ENCODE data around the gene ADGRL3. TPM values are rescaled to one million over a fixed set of nuclear protein-coding genes. Genes with fewer than 3 reads are reported as not detected.
"Not testable (repeated sequence)": the region's sequence is repeated elsewhere in the genome, so short reads cannot be mapped to it uniquely, and the experiment has no call there.

The ADGRL3 gene
- total and polyA plus RNA-seq, 2 donors (not counting 1 experiment from before 2014, with no cell fraction given) = not detected

- CTCF ChIA-PET = no interaction called here
- H4K20me1 ChIP-seq (ENCODE audit: control insufficient read depth, insufficient read depth, low read length, poor library complexity, severe bottlenecking) = no peaks in the 10 kb centered on the region
- H3K4me3 ChIP-seq (ENCODE audit: control extremely low read depth in 1 of 5, extremely low read depth in 1 of 5, insufficient read depth in 1 of 5, low read depth in 2 of 5, low read length in 4 of 5) = no peak overlapping the region
- POLR2A ChIA-PET = no interaction called here
- WGBS (ENCODE audit: insufficient coverage) = no CpG with 5 or more reads among the region's 2 CpGs
- peaks cover 0 to 4% (median 0%) of the 10 kb centered on the region in 3 donors for H3K9me3 ChIP-seq (ENCODE audit: control extremely low read depth in 1 of 3, control insufficient read depth in 2 of 3, insufficient read depth in 1 of 3, low read length in 2 of 3)
- H3K9ac ChIP-seq (ENCODE audit: low read length) = no peak overlapping the region
- Mint-ChIP-seq H3K4me3 (no peak overlapping the region), H3K27me3 (no peaks in the 10 kb centered on the region), H3K27ac (no peak overlapping the region), H3K4me1 (no peaks in the 10 kb centered on the region), H3K9me3 (ENCODE audit: insufficient read depth) (peaks cover 4% of the 10 kb centered on the region)
- no peaks in the 10 kb centered on the region for H3K27me3 ChIP-seq (replicated peaks in 1 of 4; ENCODE audit: control extremely low read depth in 1 of 4, control insufficient read depth in 3 of 4, insufficient read depth in 4 of 4, low read length in 3 of 4)
- DNase-seq = no peak
- H3K36me3 ChIP-seq (replicated peaks in 1 of 2; ENCODE audit: control extremely low read depth in 1 of 2, control insufficient read depth in 1 of 2, extremely low read depth in 1 of 2, insufficient read depth in 2 of 2, low read length in 1 of 2) = no peaks in the 10 kb centered on the region
- H3K27ac ChIP-seq (ENCODE audit: low read length in 2 of 2) = no peak overlapping the region
- no peak overlapping the region for H2AFZ ChIP-seq (ENCODE audit: insufficient read depth, low read depth, low read length, poor library complexity, severe bottlenecking)
- intact Hi-C loops (cut with micrococcal nuclease) = no loop called here
- H3K4me2 ChIP-seq (replicated peaks; ENCODE audit: low read depth, low read length, poor library complexity, severe bottlenecking) = no peak overlapping the region
- ATAC-seq (ENCODE audit: low read depth) = no peak
- TF ChIP-seq EZH2 (IDR thresholded peaks at IDR 0.05; ENCODE audit: borderline replicate concordance, insufficient read depth, low read depth, low read length, poor library complexity, severe bottlenecking) = no peak
- TF ChIP-seq, protein P1, sequence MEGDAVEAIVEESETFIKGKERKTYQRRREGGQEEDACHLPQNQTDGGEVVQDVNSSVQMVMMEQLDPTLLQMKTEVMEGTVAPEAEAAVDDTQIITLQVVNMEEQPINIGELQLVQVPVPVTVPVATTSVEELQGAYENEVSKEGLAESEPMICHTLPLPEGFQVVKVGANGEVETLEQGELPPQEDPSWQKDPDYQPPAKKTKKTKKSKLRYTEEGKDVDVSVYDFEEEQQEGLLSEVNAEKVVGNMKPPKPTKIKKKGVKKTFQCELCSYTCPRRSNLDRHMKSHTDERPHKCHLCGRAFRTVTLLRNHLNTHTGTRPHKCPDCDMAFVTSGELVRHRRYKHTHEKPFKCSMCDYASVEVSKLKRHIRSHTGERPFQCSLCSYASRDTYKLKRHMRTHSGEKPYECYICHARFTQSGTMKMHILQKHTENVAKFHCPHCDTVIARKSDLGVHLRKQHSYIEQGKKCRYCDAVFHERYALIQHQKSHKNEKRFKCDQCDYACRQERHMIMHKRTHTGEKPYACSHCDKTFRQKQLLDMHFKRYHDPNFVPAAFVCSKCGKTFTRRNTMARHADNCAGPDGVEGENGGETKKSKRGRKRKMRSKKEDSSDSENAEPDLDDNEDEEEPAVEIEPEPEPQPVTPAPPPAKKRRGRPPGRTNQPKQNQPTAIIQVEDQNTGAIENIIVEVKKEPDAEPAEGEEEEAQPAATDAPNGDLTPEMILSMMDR (IDR thresholded peaks at IDR 0.05) = no peak
- no peaks in the 10 kb centered on the region for H3K4me1 ChIP-seq (ENCODE audit: control insufficient read depth in 2 of 2, insufficient read depth in 2 of 2, low read length in 2 of 2)
- no peaks in the 10 kb centered on the region for H3K79me2 ChIP-seq (ENCODE audit: control insufficient read depth, insufficient read depth, low read length)
Measured at GRCh38 chr4:61507091-61507490, 307.0 kb downstream of the ADGRL3 start.

DNA sequence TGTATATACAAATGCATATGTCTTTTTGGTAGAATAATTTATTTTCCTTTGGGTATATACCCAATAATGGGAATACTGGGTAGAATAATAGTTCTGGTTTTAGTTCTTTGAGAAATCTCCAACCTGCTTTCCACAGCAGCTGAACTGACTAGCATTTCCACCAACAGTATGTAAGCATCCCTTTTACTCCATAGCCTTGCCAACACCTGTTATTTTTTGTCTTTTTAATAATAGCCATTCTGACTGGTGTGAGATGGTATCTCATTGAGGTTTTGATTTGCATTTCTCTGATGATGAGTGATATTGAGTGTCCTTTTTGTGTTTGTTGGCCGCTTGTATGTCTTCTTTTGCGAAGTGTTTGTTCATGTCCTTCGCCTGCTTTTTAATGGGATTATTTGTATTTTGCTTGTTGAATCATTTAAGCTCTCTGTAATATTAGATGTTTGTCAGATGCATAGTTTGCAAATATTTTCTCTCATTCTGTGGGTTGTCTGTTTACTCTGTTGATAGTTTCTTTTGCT is 309.7 kb downstream of the ADGRL3 start:
- H2AFZ ChIP-seq (ENCODE audit: insufficient read depth, low read depth, low read length, poor library complexity, severe bottlenecking); H3K9me3 Mint-ChIP-seq (ENCODE audit: insufficient read depth); H3K79me2 ChIP-seq (ENCODE audit: control insufficient read depth, insufficient read depth, low read length); intact Hi-C loops (cut with micrococcal nuclease); H4K20me1 ChIP-seq (ENCODE audit: control insufficient read depth, insufficient read depth, low read length, poor library complexity, severe bottlenecking); H3K9me3 ChIP-seq (ENCODE audit: control extremely low read depth in 1 of 3, control insufficient read depth in 2 of 3, insufficient read depth in 1 of 3, low read length in 2 of 3); H3K4me3 Mint-ChIP-seq; H3K4me1 ChIP-seq (ENCODE audit: control insufficient read depth in 2 of 2, insufficient read depth in 2 of 2, low read length in 2 of 2); H3K27me3 ChIP-seq (replicated peaks in 1 of 4; ENCODE audit: control extremely low read depth in 1 of 4, control insufficient read depth in 3 of 4, insufficient read depth in 4 of 4, low read length in 3 of 4); H3K9ac ChIP-seq (ENCODE audit: low read length); DNase-seq; H3K27ac ChIP-seq (ENCODE audit: low read length in 2 of 2); H3K36me3 ChIP-seq (replicated peaks in 1 of 2; ENCODE audit: control extremely low read depth in 1 of 2, control insufficient read depth in 1 of 2, extremely low read depth in 1 of 2, insufficient read depth in 2 of 2, low read length in 1 of 2); ATAC-seq (ENCODE audit: low read depth); H3K4me3 ChIP-seq (ENCODE audit: control extremely low read depth in 1 of 5, extremely low read depth in 1 of 5, insufficient read depth in 1 of 5, low read depth in 2 of 5, low read length in 4 of 5); H3K27me3 Mint-ChIP-seq; H3K27ac Mint-ChIP-seq; POLR2A ChIA-PET; H3K4me1 Mint-ChIP-seq; CTCF ChIA-PET; H3K4me2 ChIP-seq (replicated peaks; ENCODE audit: low read depth, low read length, poor library complexity, severe bottlenecking): not testable (repeated sequence)
- 89% methylated on average over 1 of the region's 3 CpGs for WGBS (ENCODE audit: insufficient coverage)

Measured in B cell (primary cell).